Fibroblast of lung (primary cell): Measurements from ENCODE around the gene LGALS1. TPM values are rescaled to one million over a fixed set of nuclear protein-coding genes. Genes with fewer than 3 reads are reported as not detected.

Source experiments
- DNase-seq, 2 donors: peaks; one replicate each; pipeline versions ENCODE4 v3.0.0 to v3.0.0-alpha.2; 2010; ENCODE audit warnings: low read depth in 2 of 2
- H2AFZ ChIP-seq: 2 replicates; pipeline ENCODE4 v1.5.1; 2012; ENCODE audit warnings: low read length, control low read depth, inconsistent platforms
- H3K27ac ChIP-seq: 2 replicates; pipeline ENCODE4 v1.5.1; 2011; ENCODE audit warnings: low read length, control low read depth; ENCODE audit not compliant: insufficient read depth
- H3K27me3 ChIP-seq: 2 replicates; pipeline ENCODE4 v1.5.1; 2011; ENCODE audit warnings: mild to moderate bottlenecking, low read length; ENCODE audit not compliant: control insufficient read depth, insufficient read depth
- H3K36me3 ChIP-seq: 2 replicates; pipeline ENCODE4 v1.5.1; 2011; ENCODE audit warnings: low read length; ENCODE audit not compliant: control insufficient read depth, insufficient read depth
- H3K4me1 ChIP-seq: 2 replicates; pipeline ENCODE4 v1.5.1; 2011; ENCODE audit warnings: low read length; ENCODE audit not compliant: control insufficient read depth, insufficient read depth; ENCODE audit errors: extremely low read depth
- H3K4me2 ChIP-seq: 2 replicates; pipeline ENCODE4 v1.5.1; 2011; ENCODE audit warnings: low read length, control low read depth; ENCODE audit not compliant: insufficient read depth; ENCODE audit errors: extremely low read depth
- H3K4me3 ChIP-seq, 4 experiments: fragments of 200-600 bp in 1 of 4; sonication (generic) in 1 of 4; replicated peaks in 1 of 4; 2 replicates each; pipeline ENCODE4 v1.5.1; 2011 to 2016; ENCODE audit warnings: low read length in 4 of 4, low read depth in 3 of 4, mild to moderate bottlenecking in 3 of 4, control low read depth in 2 of 4, inconsistent platforms in 1 of 4, mixed read lengths in 1 of 4; ENCODE audit not compliant: insufficient read depth in 1 of 4; ENCODE audit errors: control extremely low read depth in 1 of 4
- H3K79me2 ChIP-seq: 2 replicates; pipeline ENCODE4 v1.5.1; 2012; ENCODE audit warnings: mild to moderate bottlenecking, low read length, inconsistent platforms; ENCODE audit not compliant: control insufficient read depth, insufficient read depth
- H3K9ac ChIP-seq: 2 replicates; pipeline ENCODE4 v1.5.1; 2011; ENCODE audit warnings: mild to moderate bottlenecking, low read length, control low read depth; ENCODE audit not compliant: insufficient read depth
- H3K9me3 ChIP-seq: 2 replicates; pipeline ENCODE4 v1.5.1; 2012; ENCODE audit warnings: low read depth, low read length; ENCODE audit not compliant: control insufficient read depth, insufficient read depth
- H4K20me1 ChIP-seq: 2 replicates; pipeline ENCODE4 v1.5.1; 2011; ENCODE audit warnings: low read length; ENCODE audit not compliant: control insufficient read depth, insufficient read depth; ENCODE audit errors: extremely low read depth
- CTCF ChIP-seq, 2 donors: IDR thresholded peaks in 1 of 2; conservative IDR thresholded peaks in 1 of 2; 1 replicate in 1 of 2; 2 replicates in 1 of 2; pipeline ENCODE4 v1.5.1; 2011 to 2012; ENCODE audit warnings: low read length in 2 of 2, control low read depth in 1 of 2, inconsistent platforms in 1 of 2, low read depth in 1 of 2, mild to moderate bottlenecking in 1 of 2
- EZH2 ChIP-seq: IDR thresholded peaks from 2 replicates; pipeline ENCODE4 v1.5.1; 2012; ENCODE audit warnings: low read length, control low read depth, mild to moderate bottlenecking; ENCODE audit errors: missing control alignments
- polyA plus RNA-seq, 2 donors: library from polyadenylated mRNA; depleted of rRNA in 1 of 2; stranded (reverse) in 1 of 2; unstranded in 1 of 2; fragments of >200 nt; gene quantifications; 2 replicates each; pipeline ENCODE4 v1.2.1, GENCODE V29; 2011 to 2012; ENCODE audit warnings: missing spikeins in 1 of 2
- total RNA-seq: library from RNA; depleted of rRNA; stranded (reverse); fragments of >200 nt; gene quantifications from 2 replicates; pipeline ENCODE4 v1.2.1, GENCODE V29; 2014

LGALS1 gene
- total and polyA plus RNA-seq, 2 donors (not counting 1 experiment from before 2014, with no cell fraction given): 5,090 to 11,230 TPM

GRCh38 chr22:37708580-37709444 lies 33.4 kb downstream of the LGALS1 start:
- H2AFZ ChIP-seq: no peak overlapping the region
- TF ChIP-seq EZH2 (no peak), CTCF (conservative IDR thresholded peaks at IDR 0.05 in 1 of 2, IDR thresholded peaks at IDR 0.05 in 1 of 2; ENCODE audit: low read depth in 1 of 2, low read length in 2 of 2) (no peak)

GRCh38 chr22:37709445-37709765 lies 34.0 kb downstream of the LGALS1 start:
- Histone ChIP-seq H3K27me3 (no peaks in the 10 kb centered on the region), H2AFZ (no peak overlapping the region), H3K36me3 (no peaks in the 10 kb centered on the region), H3K79me2 (no peaks in the 10 kb centered on the region), H3K27ac (no peak overlapping the region), H3K4me3 (no peak overlapping the region), H3K9me3 (no peaks in the 10 kb centered on the region), H4K20me1 (no peaks in the 10 kb centered on the region), H3K4me2 (no peak overlapping the region), H3K4me1 (no peaks in the 10 kb centered on the region), H3K9ac (no peak overlapping the region)
- no peak for DNase-seq
- TF ChIP-seq CTCF (conservative IDR thresholded peaks at IDR 0.05 in 1 of 2, IDR thresholded peaks at IDR 0.05 in 1 of 2; ENCODE audit: low read depth in 1 of 2, low read length in 2 of 2) (no peak), EZH2 (no peak)

More at GRCh38 chr22:37708580-37709444, 33.4 kb downstream of the LGALS1 start:
- H3K36me3 ChIP-seq: no peaks in the 10 kb centered on the region
- no peak overlapping the region for H3K9ac ChIP-seq
- H3K79me2 ChIP-seq: no peaks in the 10 kb centered on the region
- no peak overlapping the region for H3K4me2 ChIP-seq
- no peaks in the 10 kb centered on the region for H3K9me3 ChIP-seq
- no peaks in the 10 kb centered on the region for H4K20me1 ChIP-seq
- no peak overlapping the region for H3K27ac ChIP-seq
- no peaks in the 10 kb centered on the region for H3K27me3 ChIP-seq
- DNase-seq: no peak
- H3K4me3 ChIP-seq: no peak overlapping the region
- no peaks in the 10 kb centered on the region for H3K4me1 ChIP-seq

- Histone ChIP-seq H4K20me1 (no peaks in the 10 kb centered on the region), H3K27ac (no peak overlapping the region), H3K9me3 (no peaks in the 10 kb centered on the region), H3K4me2 (no peak overlapping the region), H3K36me3 (no peaks in the 10 kb centered on the region), H2AFZ (no peak overlapping the region), H3K4me3 (no peak overlapping the region), H3K79me2 (no peaks in the 10 kb centered on the region), H3K9ac (no peak overlapping the region), H3K4me1 (no peaks in the 10 kb centered on the region), H3K27me3 (no peaks in the 10 kb centered on the region)
- TF ChIP-seq CTCF (conservative IDR thresholded peaks at IDR 0.05 in 1 of 2, IDR thresholded peaks at IDR 0.05 in 1 of 2; ENCODE audit: low read depth in 1 of 2, low read length in 2 of 2): no peak
- TF ChIP-seq EZH2: no peak
- no peak for DNase-seq
These were observed 35.2 kb downstream of the LGALS1 start for GRCh38 chr22:37710675-37711074.
